ENCODE measurements around the gene UTP4. TPM values are rescaled to one million over a fixed set of nuclear protein-coding genes. Genes with fewer than 3 reads are reported as not detected.

UTP4 gene
- total RNA-seq, 2 donors from 2014 or later: 9.2 to 12.2 TPM

DNA sequence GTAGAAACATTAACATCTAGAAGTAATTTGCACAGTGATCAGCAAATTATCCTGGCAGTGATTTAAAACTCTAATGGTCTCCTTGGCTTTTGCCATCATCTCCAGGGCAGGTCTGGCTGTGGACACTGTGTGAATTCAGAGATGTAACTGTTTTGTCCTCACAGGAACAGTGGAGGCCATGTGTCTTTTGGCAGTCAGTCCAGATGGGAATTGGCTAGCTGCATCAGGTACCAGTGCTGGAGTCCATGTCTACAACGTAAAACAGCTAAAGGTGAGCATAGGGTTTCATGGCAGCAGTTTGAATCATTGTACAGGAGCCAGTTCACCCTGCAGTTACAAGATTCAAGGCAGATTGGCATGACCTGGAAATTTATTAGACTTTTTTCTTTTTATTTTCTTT, 27.7 kb downstream of the UTP4 start:
- WGBS, 2 donors: 75 to 100% methylated on average over 1 of the region's 1 CpG
- H3K9me3 ChIP-seq: no peaks in the 10 kb centered on the region
- ATAC-seq (no peak), DNase-seq (no peak)
- no peak overlapping the region for H3K27ac ChIP-seq
- TF ChIP-seq POLR2A (IDR thresholded peaks at IDR 0.05) (no peak), CTCF (IDR thresholded peaks at IDR 0.05) (no peak)
- no peaks in the 10 kb centered on the region for H3K4me1 ChIP-seq
- no peak overlapping the region for H3K4me3 ChIP-seq
- no peaks in the 10 kb centered on the region for H3K27me3 ChIP-seq
- H3K36me3 ChIP-seq (replicated peaks in 1 of 2; ENCODE audit: insufficient read depth in 1 of 2, low read depth in 2 of 2): peaks cover 0 to 17% of the 10 kb centered on the region in 2 donors
- intact Hi-C loops (cut with DNase I): no loop called here

GRCh38 chr16:69165584-69165983, 33.1 kb downstream of the UTP4 start:
- peaks cover 12% of the 10 kb centered on the region for H3K4me1 ChIP-seq
- intact Hi-C loops (cut with DNase I): no loop called here
- H3K9me3 ChIP-seq: no peaks in the 10 kb centered on the region
- H3K27ac ChIP-seq: no peak overlapping the region
- peaks cover 0 to 24% of the 10 kb centered on the region in 2 donors for H3K36me3 ChIP-seq (replicated peaks in 1 of 2; ENCODE audit: insufficient read depth in 1 of 2, low read depth in 2 of 2)
- WGBS, 2 donors: 91 to 97% methylated on average over 6 of the region's 6 CpGs
- no peak for DNase-seq
- TF ChIP-seq CTCF (IDR thresholded peaks at IDR 0.05) (no peak), POLR2A (IDR thresholded peaks at IDR 0.05) (no peak)
- H3K27me3 ChIP-seq: no peaks in the 10 kb centered on the region
- H3K4me3 ChIP-seq: no peak overlapping the region
- no peak for ATAC-seq

DNA sequence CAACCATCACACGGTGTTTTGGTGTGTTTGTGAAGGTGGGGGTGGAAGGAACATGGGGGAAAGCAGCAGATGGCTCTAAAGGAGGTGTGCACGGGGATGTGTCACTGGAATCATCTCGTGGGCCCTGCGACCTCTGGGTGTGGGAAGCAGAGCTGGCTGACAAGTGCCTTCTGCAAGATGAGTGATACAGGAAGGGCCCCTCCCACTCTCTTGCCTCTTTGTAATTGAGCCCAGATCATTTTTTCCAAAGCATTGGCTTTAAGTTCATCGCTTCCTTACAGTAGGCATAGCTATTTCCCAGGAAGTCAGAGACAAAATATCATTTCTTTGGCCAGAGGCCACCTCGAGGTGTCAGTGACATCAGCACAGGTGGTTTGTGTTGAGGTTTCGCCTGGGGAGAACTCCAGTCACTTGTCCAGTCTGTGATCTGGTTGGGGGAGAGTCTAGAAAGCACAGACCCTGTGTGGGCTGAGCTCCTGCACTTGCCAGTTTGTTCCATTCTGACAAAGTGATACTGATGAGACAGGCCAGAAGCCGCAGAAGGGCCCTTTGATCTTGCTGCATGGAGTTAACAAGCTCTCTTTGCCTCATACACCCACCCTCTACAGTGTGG, 33.9 kb downstream of the UTP4 start:
- Histone ChIP-seq H3K4me1 (peaks cover 19% of the 10 kb centered on the region), H3K27me3 (no peaks in the 10 kb centered on the region), H3K27ac (no peak overlapping the region), H3K9me3 (no peaks in the 10 kb centered on the region), H3K4me3 (no peak overlapping the region), H3K36me3 (replicated peaks in 1 of 2; ENCODE audit: insufficient read depth in 1 of 2, low read depth in 2 of 2) (peaks cover 0 to 20% of the 10 kb centered on the region in 2 donors)
- DNase-seq: no peak
- 75 to 76% methylated on average over 3 to 8 of the region's 8 CpGs for WGBS, 2 donors
- TF ChIP-seq POLR2A (IDR thresholded peaks at IDR 0.05) (no peak), CTCF (IDR thresholded peaks at IDR 0.05) (no peak)
- intact Hi-C loops (cut with DNase I): no loop called here
- ATAC-seq: no peak

GRCh38 chr16:69166946-69167930, 34.8 kb downstream of the UTP4 start:
- no peak for TF ChIP-seq CTCF (IDR thresholded peaks at IDR 0.05)
- no peak for TF ChIP-seq POLR2A (IDR thresholded peaks at IDR 0.05)
- DNase-seq (no peak), ATAC-seq (no peak)
- intact Hi-C loops (cut with DNase I): no loop called here
- no peak overlapping the region for H3K4me3 ChIP-seq
- H3K27me3 ChIP-seq: no peaks in the 10 kb centered on the region
- H3K4me1 ChIP-seq: peaks cover 28% of the 10 kb centered on the region
- no peaks in the 10 kb centered on the region for H3K9me3 ChIP-seq
- H3K27ac ChIP-seq: no peak overlapping the region
- H3K36me3 ChIP-seq (replicated peaks in 1 of 2; ENCODE audit: insufficient read depth in 1 of 2, low read depth in 2 of 2): peaks cover 0 to 20% of the 10 kb centered on the region in 2 donors
- 87 to 95% methylated on average over 7 of the region's 7 CpGs for WGBS, 2 donors
